ENCODE data around the gene RTN4RL1.

RTN4RL1 gene

GRCh38 chr17:1946021-1946932, 78.9 kb downstream of the RTN4RL1 start:
- DNase-seq, result no peak

GRCh38 chr17:1945621-1946020, 79.5 kb downstream of the RTN4RL1 start:
- DNase-seq, result no peak

- no peak for DNase-seq
These were observed 81.7 kb downstream of the RTN4RL1 start for GRCh38 chr17:1943436-1943831.

GRCh38 chr17:1942666-1943435, 82.3 kb downstream of the RTN4RL1 start:
- DNase-seq, result no peak

GRCh38 chr17:1942066-1942365, 83.1 kb downstream of the RTN4RL1 start:
- DNase-seq, result no peak

GRCh38 chr17:1941272-1942065, 83.7 kb downstream of the RTN4RL1 start:
- DNase-seq, result no peak

GRCh38 chr17:1940810-1941185, 84.3 kb downstream of the RTN4RL1 start:
- DNase-seq, result no peak

GRCh38 chr17:1939981-1940809, 84.9 kb downstream of the RTN4RL1 start:
- no peak for DNase-seq

- no peak for DNase-seq
These were observed 87.7 kb downstream of the RTN4RL1 start for GRCh38 chr17:1937461-1937860.

GRCh38 chr17:1936766-1937165, 88.4 kb downstream of the RTN4RL1 start:
- no peak for DNase-seq

GRCh38 chr17:1934901-1935300, 90.2 kb downstream of the RTN4RL1 start:
- no peak for DNase-seq

- no peak for DNase-seq
These were observed 91.0 kb downstream of the RTN4RL1 start for GRCh38 chr17:1933875-1934715.

- peak; percentile 7 for DNase-seq
These were observed 93.1 kb downstream of the RTN4RL1 start for GRCh38 chr17:1931844-1932579.

- no peak for DNase-seq
These were observed 94.8 kb downstream of the RTN4RL1 start for GRCh38 chr17:1930337-1930645.

GRCh38 chr17:1928976-1929375, 96.2 kb downstream of the RTN4RL1 start:
- no peak for DNase-seq

GRCh38 chr17:1920948-1921351, 104.2 kb downstream of the RTN4RL1 start:
- no peak for DNase-seq

GRCh38 chr17:1919201-1919600, 105.9 kb downstream of the RTN4RL1 start:
- no peak for DNase-seq

- DNase-seq, result no peak
These were observed 106.6 kb downstream of the RTN4RL1 start for GRCh38 chr17:1918346-1919162.

GRCh38 chr17:1916963-1917715, 108.0 kb downstream of the RTN4RL1 start:
- no peak for DNase-seq
